Lung (tissue), 12 donors: ENCODE results near the gene CDH23. TPM values are rescaled to one million over a fixed set of nuclear protein-coding genes. Genes with fewer than 3 reads are reported as not detected.

Experiments
- ATAC-seq: fragments of 200-7000 bp; cut with Tn5 transposase; one replicate; pipeline ENCODE4 v1.9.1; 2020; ENCODE audit warnings: moderate number of reproducible peaks; ENCODE audit not compliant: insufficient read depth, low FRiP score
- DNase-seq, 3 donors: peaks; one replicate each; pipeline ENCODE4 v3.0.0-alpha.2; 2013 to 2017
- H3K27ac ChIP-seq, 2 donors: one replicate each; pipeline ENCODE4 v1.5.1; 2013; ENCODE audit warnings: mild to moderate bottlenecking in 2 of 2, moderate library complexity in 2 of 2, control low read depth in 1 of 2, inconsistent platforms in 1 of 2, low read depth in 1 of 2, low read length in 1 of 2
- H3K27me3 ChIP-seq, 3 donors: one replicate each; pipeline ENCODE4 v1.5.1; 2013; ENCODE audit warnings: low read length in 2 of 3; ENCODE audit not compliant: control insufficient read depth in 3 of 3, insufficient read depth in 3 of 3
- H3K36me3 ChIP-seq, 4 donors: one replicate each; pipeline ENCODE4 v1.5.1; 2013; ENCODE audit warnings: low read length in 4 of 4, mild to moderate bottlenecking in 1 of 4, moderate library complexity in 1 of 4; ENCODE audit not compliant: control insufficient read depth in 4 of 4, insufficient read depth in 4 of 4
- H3K4me1 ChIP-seq, 5 donors: one replicate each; pipeline ENCODE4 v1.5.1; 2013; ENCODE audit warnings: low read length in 5 of 5, mild to moderate bottlenecking in 2 of 5, moderate library complexity in 1 of 5; ENCODE audit not compliant: control insufficient read depth in 5 of 5, insufficient read depth in 5 of 5
- H3K4me3 ChIP-seq: one replicate; pipeline ENCODE4 v1.5.1; 2013; ENCODE audit warnings: mild to moderate bottlenecking, control low read depth, moderate library complexity
- H3K9ac ChIP-seq, 2 donors: one replicate each; pipeline ENCODE4 v1.5.1; 2013; ENCODE audit warnings: low read length in 2 of 2, control low read depth in 1 of 2; ENCODE audit not compliant: insufficient read depth in 1 of 2
- H3K9me3 ChIP-seq, 4 donors: one replicate each; pipeline ENCODE4 v1.5.1; 2013; ENCODE audit warnings: low read length in 3 of 4, mild to moderate bottlenecking in 1 of 4, moderate library complexity in 1 of 4; ENCODE audit not compliant: control insufficient read depth in 4 of 4, insufficient read depth in 3 of 4
- CTCF ChIP-seq: IDR thresholded peaks from 2 replicates; pipeline ENCODE4 v1.5.1; 2012; ENCODE audit warnings: mild to moderate bottlenecking; ENCODE audit errors: control extremely low read depth, extremely low read depth
- WGBS, 2 donors: extraction: QIAGEN DNeasy Blood & Tissue Kit; methylation state at CpG; one replicate each; pipeline ENCODE4 v1.1.7; 2013; 5-methylcytosine and 5-hydroxymethylcytosine counted together
- polyA plus RNA-seq, 2 donors: library from polyadenylated mRNA; stranded (reverse); fragments of 200-250 nt; gene quantifications; one replicate each; pipeline ENCODE4 v1.2.1, GENCODE V29; 2013
- total RNA-seq, 2 donors: library from RNA; depleted of rRNA in 1 of 2; stranded (reverse); fragments of >200 nt in 1 of 2; gene quantifications; one replicate each; pipeline ENCODE4 v1.2.1, GENCODE V29; 2014 to 2021
- donor health status: control.
- donor health status: control.
- donor health status: Bipolar disorder and iron deficiency.
- donor health status: healthy.
- donor health status: DM: yes; HTN: yes; CAD: no.

CDH23 gene
- total and polyA plus RNA-seq, 4 donors = 4.5 to 29.5 (median 6.0) TPM

GRCh38 chr10:71426058-71426605 is 29.4 kb downstream of the CDH23 start:
- H3K9me3 ChIP-seq = no peaks in the 10 kb centered on the region
- no peak overlapping the region for H3K4me3 ChIP-seq
- no peak for TF ChIP-seq CTCF
- no peak overlapping the region for H3K27ac ChIP-seq
- no peaks in the 10 kb centered on the region for H3K36me3 ChIP-seq
- WGBS, 2 donors = 72 to 82% methylated on average over 6 of the region's 6 CpGs
- ATAC-seq (no peak), DNase-seq (no peak)
- peaks cover 0 to 3% (median 0%) of the 10 kb centered on the region in 5 donors for H3K4me1 ChIP-seq
- no peaks in the 10 kb centered on the region for H3K27me3 ChIP-seq
- no peak overlapping the region for H3K9ac ChIP-seq

GRCh38 chr10:71427246-71427645 is 30.5 kb downstream of the CDH23 start:
- Histone ChIP-seq H3K36me3 (no peaks in the 10 kb centered on the region), H3K9ac (no peak overlapping the region), H3K27ac (no peak overlapping the region), H3K27me3 (no peaks in the 10 kb centered on the region), H3K4me1 (peaks cover 0 to 14% (median 6%) of the 10 kb centered on the region in 5 donors), H3K4me3 (no peak overlapping the region), H3K9me3 (no peaks in the 10 kb centered on the region)
- ATAC-seq = no peak
- DNase-seq = no peak
- 76 to 87% methylated on average over 5 of the region's 5 CpGs for WGBS, 2 donors
- TF ChIP-seq CTCF = no peak

GRCh38 chr10:71429304-71429703 is 32.6 kb downstream of the CDH23 start:
- ATAC-seq (no peak), DNase-seq (no peak)
- no peak overlapping the region for H3K9ac ChIP-seq
- 85 to 88% methylated on average over 8 of the region's 8 CpGs for WGBS, 2 donors
- no peaks in the 10 kb centered on the region for H3K36me3 ChIP-seq
- H3K4me3 ChIP-seq = no peak overlapping the region
- peaks cover 0 to 25% (median 14%) of the 10 kb centered on the region in 5 donors for H3K4me1 ChIP-seq
- H3K9me3 ChIP-seq = peaks cover 0 to 2% (median 0%) of the 10 kb centered on the region in 4 donors
- no peak for TF ChIP-seq CTCF
- no peak overlapping the region for H3K27ac ChIP-seq
- H3K27me3 ChIP-seq = no peaks in the 10 kb centered on the region

- peaks cover 0 to 2% (median 0%) of the 10 kb centered on the region in 4 donors for H3K9me3 ChIP-seq
- peaks cover 0 to 25% (median 14%) of the 10 kb centered on the region in 5 donors for H3K4me1 ChIP-seq
- H3K27me3 ChIP-seq = no peaks in the 10 kb centered on the region
- ATAC-seq (no peak), DNase-seq (no peak)
- no peak overlapping the region for H3K27ac ChIP-seq
- H3K4me3 ChIP-seq = no peak overlapping the region
- no peak for TF ChIP-seq CTCF
- 77 to 89% methylated on average over 2 of the region's 2 CpGs for WGBS, 2 donors
- H3K9ac ChIP-seq = no peak overlapping the region
- no peaks in the 10 kb centered on the region for H3K36me3 ChIP-seq
Measured at GRCh38 chr10:71429929-71430328, 33.2 kb downstream of the CDH23 start.
